GM18505 (cell line): ENCODE results near the gene EEF1AKMT1.

Experiments used
- ATAC-seq: cut with Tn5 transposase; IDR thresholded peaks from one replicate; pipeline ENCODE4 v1.9.1; 2021; ENCODE audit not compliant: unreplicated experiment
- POLR2A ChIP-seq: IDR thresholded peaks from 4 replicates; pipeline ENCODE4 v1.6.1; 2011; ENCODE audit warnings: borderline replicate concordance; ENCODE audit not compliant: insufficient read depth, insufficient read length; ENCODE audit errors: extremely low read depth

EEF1AKMT1 gene

GRCh38 chr13:20719783-20720182 is 54.0 kb downstream of the EEF1AKMT1 start:
- ATAC-seq = no peak
- TF ChIP-seq POLR2A = no peak

DNA sequence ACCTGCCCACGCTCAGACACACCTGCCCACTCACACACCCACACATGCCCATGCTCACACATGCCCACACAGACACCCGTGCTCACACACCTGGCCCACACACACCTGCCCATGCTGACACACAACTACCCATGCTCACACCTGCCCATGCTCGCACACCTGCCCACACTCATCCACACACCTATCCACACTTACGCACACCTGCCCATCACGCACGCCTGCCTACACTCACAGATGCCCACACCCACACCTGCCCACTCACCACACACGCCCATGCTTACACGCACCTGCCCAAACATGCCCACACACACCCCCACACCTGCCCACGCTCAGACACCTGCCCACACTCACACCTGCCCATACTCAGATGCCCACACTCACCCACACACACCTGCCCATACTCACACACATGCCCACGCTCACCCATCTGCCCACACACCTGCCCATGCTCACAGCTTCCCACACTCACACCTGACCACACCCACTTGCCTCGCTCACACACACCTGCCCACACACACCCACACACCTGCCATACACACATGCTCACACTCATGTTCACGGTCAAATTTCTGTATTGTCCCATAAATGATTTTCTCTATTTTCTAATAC is 54.7 kb downstream of the EEF1AKMT1 start:
- no peak for ATAC-seq

DNA sequence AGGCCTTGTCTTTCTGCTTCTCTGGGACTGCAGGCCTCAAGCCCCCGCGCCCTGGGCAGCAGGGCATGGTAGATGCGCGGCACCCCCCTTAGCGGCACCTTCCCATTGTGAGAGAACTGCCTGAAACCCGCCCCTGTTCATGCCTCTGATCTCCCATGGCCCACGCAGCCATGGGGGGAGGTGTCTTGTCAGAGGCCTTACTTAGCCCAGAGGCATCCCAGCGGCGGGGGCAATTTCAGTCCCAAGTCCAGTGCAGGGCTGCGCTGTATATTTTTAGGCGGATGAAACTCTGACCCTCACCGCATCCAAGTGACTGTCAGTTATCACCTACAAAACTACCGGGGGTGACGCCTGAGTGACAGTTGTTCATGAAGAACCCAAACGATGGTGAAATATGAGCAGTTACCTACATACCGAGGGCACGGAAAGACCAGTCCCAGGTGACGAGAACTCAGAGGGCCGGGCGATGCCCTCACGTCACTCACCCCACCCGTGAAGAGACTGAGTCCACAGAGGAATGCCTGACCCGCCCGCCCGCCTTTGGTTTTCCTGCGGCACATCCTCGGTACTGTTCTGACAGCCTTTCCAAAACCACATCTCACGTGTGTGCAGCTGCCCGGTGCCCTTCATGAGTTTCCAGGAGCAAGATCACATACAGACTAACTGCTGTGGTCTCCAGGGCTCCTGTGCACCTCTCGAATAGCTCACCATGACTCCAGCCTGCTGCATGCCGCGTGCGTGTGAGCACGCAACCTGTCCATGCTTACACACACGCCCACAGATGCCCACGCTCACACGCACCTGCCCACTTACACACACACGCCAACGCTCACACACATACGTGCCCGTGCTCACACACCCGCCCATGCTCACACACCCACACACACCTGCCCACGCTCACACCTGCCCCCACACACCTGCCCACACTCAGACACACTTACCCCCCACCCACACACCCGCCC is 55.9 kb downstream of the EEF1AKMT1 start:
- ATAC-seq = no peak
- TF ChIP-seq POLR2A = no peak

More for the DNA sequence above, 54.7 kb downstream of the EEF1AKMT1 start:
- no peak for TF ChIP-seq POLR2A

DNA sequence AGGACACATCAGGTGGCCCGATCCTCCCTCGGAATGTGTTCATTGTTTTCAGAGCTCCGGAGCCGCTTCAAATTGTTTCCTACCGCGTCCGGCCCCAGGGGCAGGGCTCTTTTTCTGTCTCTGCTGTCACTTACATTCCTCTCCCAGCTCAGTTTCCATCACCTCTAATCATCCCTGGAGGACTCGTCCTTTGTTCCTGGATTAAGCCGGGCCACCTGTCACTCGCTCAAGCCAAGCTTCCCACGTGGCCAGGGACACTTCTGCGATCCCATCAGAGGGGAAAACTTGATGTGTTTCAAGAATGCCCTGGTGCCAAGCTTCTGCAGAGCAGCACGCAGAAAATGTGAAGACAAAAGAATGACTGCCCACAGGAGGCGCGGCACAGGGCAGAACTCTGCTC is 56.8 kb downstream of the EEF1AKMT1 start:
- no peak for ATAC-seq
- no peak for TF ChIP-seq POLR2A

- TF ChIP-seq POLR2A = no peak
- no peak for ATAC-seq
These were observed 58.4 kb downstream of the EEF1AKMT1 start for GRCh38 chr13:20715330-20715712.

DNA sequence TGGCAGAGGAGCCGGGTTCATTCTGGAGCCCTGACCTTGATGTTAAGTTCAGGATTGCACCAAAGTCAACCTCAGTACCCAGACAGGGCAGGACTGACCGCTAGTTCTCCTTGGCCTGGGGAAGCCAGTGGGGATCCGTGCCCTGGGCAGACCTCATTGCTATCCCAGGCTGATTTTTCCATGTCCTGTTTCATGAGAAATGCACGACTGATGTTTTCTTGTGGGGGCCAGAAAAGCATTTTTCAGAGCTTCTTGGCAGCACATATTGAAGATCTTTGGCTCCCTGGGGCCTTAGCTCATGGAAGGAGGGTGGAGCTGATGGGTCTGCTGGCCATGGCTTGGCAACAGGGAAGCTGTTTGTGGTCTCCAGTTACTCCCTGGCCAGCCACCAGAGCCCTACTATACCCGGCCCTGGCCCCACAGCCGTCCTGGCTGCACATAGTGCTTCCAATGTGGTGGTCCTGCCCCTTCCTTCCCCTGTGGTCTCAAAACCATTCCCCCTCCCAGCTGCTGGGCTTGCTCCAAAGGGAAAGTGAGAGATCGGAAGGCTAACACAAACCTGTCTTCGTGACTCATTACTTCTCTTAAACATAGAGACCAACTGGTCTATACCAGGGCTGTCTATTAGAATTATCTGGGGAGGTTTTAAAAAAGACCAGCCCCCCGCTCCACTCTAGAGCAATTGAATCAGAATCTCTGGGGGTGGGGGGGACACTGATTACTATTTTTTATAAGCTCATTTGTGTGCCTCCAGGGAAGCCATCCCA is 59.0 kb downstream of the EEF1AKMT1 start:
- no peak for TF ChIP-seq POLR2A
- no peak for ATAC-seq

- TF ChIP-seq POLR2A = no peak
- no peak for ATAC-seq
These were observed 59.6 kb downstream of the EEF1AKMT1 start for GRCh38 chr13:20714161-20714560.

- TF ChIP-seq POLR2A = no peak
- ATAC-seq = no peak
These were observed 60.0 kb downstream of the EEF1AKMT1 start for GRCh38 chr13:20713751-20714150.

DNA sequence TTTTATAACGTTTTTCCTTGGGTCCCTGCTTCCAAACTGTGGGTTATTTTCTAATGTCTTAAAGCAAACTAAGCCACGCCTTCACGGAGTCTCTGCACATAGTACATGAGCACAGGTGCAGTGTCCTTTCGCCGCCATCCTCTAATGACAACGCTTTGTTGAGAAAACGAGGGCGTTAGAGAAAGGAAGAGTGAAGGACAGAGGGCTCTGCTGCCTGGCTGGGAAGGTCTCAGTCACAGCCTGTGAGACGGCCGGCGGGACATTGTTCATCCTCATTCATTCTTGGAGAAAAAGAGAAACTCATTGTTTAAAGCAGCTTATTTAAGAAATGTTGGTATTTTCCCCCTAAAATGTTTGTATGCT is 60.8 kb downstream of the EEF1AKMT1 start:
- no peak for TF ChIP-seq POLR2A

DNA sequence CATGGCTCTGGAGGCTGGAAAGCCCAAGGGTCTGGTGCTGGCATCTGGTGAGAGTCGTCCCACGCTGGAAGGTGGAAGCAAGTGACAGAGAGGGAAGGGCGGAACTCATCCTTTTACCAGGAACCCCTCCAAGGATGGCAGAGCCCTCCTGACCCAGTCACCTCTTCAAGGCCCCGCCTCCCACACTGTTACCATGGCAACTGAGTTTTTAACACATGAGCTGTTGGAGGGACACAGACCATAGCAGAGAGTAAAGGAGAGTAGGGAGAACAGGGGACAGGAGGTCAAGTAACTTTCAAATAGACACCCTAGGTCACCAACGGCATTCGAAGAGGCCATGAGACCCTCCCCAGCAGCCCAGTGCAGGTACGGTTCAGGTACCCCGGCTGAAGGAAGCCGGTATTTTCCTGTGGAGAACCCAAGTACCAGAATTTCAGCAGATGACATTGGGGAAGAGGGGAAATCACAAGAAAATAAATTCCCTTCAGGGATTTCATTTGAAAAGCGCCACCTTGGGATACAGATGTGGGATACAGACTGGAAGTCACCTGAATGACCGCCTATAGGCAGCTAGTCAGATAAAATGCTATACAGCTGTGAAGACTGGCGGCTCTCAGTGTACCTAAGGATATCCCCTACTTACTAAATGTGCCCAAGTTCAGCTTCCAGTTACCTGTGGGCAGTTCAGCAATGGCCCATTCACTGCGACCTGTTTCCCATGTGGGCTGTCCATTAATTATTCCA is 62.3 kb downstream of the EEF1AKMT1 start:
- no peak for ATAC-seq
- TF ChIP-seq POLR2A = no peak

More for the DNA sequence above, 60.8 kb downstream of the EEF1AKMT1 start:
- ATAC-seq = no peak

DNA sequence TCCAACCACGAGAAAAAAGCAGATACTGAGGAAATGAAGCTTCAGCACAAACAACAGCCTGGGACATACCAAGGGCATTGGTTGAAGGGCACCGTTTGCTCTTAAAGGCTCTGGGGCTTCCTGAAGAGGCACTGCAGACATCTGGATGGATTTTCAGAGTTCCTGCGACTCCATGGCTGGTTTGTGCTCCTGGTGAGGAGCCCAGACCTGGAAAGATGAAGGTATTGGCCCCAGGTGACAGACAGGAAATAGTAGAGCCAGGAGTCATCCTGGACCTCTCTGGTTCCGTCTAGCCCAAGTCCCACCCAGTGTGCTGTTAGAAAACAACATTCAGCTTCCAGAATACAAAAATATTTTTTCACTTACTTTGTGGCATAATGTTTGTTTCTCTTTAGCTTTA is 64.0 kb downstream of the EEF1AKMT1 start:
- no peak for ATAC-seq
- no peak for TF ChIP-seq POLR2A

DNA sequence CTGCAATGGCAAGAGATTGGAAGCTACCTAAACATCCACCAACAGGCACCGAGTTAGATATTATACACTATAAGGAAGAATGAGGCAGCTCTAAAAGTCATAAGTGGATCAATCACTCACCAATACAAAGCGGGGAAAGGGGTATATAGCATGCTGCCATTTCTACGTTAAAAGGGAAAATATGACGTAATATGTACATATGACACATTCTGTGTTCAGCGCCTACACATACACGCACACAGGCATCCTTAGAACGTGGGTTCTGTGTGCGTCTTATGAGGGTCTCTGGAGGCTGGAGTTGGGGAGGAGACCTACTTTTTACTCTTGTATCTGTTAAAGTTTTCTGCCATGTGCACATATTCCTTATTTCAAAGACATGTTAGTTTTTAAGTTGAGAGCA is 64.4 kb downstream of the EEF1AKMT1 start:
- ATAC-seq = no peak
- no peak for TF ChIP-seq POLR2A

DNA sequence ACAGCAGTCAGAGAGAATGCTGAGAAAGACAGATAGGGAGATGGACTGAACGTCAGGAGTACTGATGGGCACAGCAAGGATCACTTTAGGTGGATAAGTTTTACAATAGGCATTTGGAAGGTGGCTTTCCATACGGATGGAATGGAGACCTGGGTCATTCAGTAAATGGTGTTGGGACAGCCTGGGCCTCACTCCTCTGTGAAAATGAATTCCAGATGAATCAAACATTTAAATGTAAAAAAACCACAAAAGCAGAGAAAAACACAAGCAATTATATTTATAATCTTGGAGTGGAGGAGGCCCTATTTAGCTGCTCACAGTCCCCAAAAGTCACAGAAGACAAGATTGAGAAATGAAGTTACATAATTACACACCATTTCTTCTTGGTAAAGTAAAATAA is 65.5 kb downstream of the EEF1AKMT1 start:
- no peak for TF ChIP-seq POLR2A
- ATAC-seq = no peak
